Breast epithelium (tissue), 3 donors: ENCODE data around the gene ASL.

Experiments used
- CTCF ChIP-seq, 3 donors: fragments of 450-650 bp; IDR thresholded peaks; one replicate each; pipeline ENCODE4 v1.5.1; 2016 to 2017; ENCODE audit warnings: antibody characterized with exemption in 3 of 3, mild to moderate bottlenecking in 3 of 3, moderate library complexity in 3 of 3
- POLR2A ChIP-seq: fragments of 450-650 bp; IDR thresholded peaks from one replicate; pipeline ENCODE4 v1.6.1; 2016; ENCODE audit warnings: antibody characterized with exemption, mild to moderate bottlenecking, moderate library complexity
- POLR2AphosphoS5 ChIP-seq, 3 donors: sonication (generic); formaldehyde crosslinking; IDR thresholded peaks; one replicate each; pipeline ENCODE4 v1.6.1; 2017; ENCODE audit warnings: antibody characterized with exemption in 3 of 3

GRCh38 chr7:66047426-66047825, 28.2 kb upstream of the ASL start:
- TF ChIP-seq POLR2A (no peak), CTCF (IDR thresholded peaks at IDR 0.05) (no peak), POLR2AphosphoS5 (IDR thresholded peaks at IDR 0.05) (no peak)
